Spinal cord (tissue), 10 donors: ENCODE results near the gene NEURL1B. TPM values are rescaled to one million over a fixed set of nuclear protein-coding genes. Genes with fewer than 3 reads are reported as not detected.
A peak's percentile ranks its signal among the peaks of the same experiment; 100 is the strongest.

Source experiments
- DNase-seq, 6 donors: peaks; one replicate each; pipeline versions ENCODE4 v3.0.0 to v3.0.0-alpha.2; 2013 to 2015; ENCODE audit warnings: low spot score in 6 of 6, low read depth in 4 of 6
- H3K27ac ChIP-seq: one replicate; pipeline ENCODE4 v1.5.1; 2013; ENCODE audit warnings: low read depth, low read length, control low read depth
- H3K27me3 ChIP-seq: one replicate; pipeline ENCODE4 v1.6.1; 2013; ENCODE audit warnings: low read length; ENCODE audit not compliant: control insufficient read depth, insufficient read depth
- H3K36me3 ChIP-seq: one replicate; pipeline ENCODE4 v1.6.1; 2013; ENCODE audit warnings: low read length; ENCODE audit not compliant: control insufficient read depth, insufficient read depth
- H3K4me1 ChIP-seq: one replicate; pipeline ENCODE4 v1.6.1; 2013; ENCODE audit warnings: low read length; ENCODE audit not compliant: control insufficient read depth, insufficient read depth
- H3K4me3 ChIP-seq: one replicate; pipeline ENCODE4 v1.5.1; 2013; ENCODE audit warnings: low read depth, low read length, control low read depth
- H3K9me3 ChIP-seq: one replicate; pipeline ENCODE4 v1.6.1; 2013; ENCODE audit warnings: low read length; ENCODE audit not compliant: control insufficient read depth, insufficient read depth
- WGBS: methylation state at CpG from one replicate; pipeline ENCODE4 v1.1.5; 2013; ENCODE audit warnings: missing lambda C conversion rate; ENCODE audit not compliant: insufficient coverage; 5-methylcytosine and 5-hydroxymethylcytosine counted together
- polyA plus RNA-seq, 2 donors: library from polyadenylated mRNA; unstranded; fragments of 120-200 nt; gene quantifications; one replicate each; pipeline ENCODE4 v1.2.1, GENCODE V29; 2013; ENCODE audit not compliant: insufficient read length in 2 of 2
- total RNA-seq, 2 donors: library from RNA; depleted of rRNA in 1 of 2; stranded (reverse); fragments of 120-200 nt in 1 of 2; fragments of >200 nt in 1 of 2; gene quantifications; one replicate each; pipeline versions ENCODE4 v1.2.3 to v1.2.4, GENCODE V29; 2013 to 2014
- donor health status: healthy.

NEURL1B gene
- total and polyA plus RNA-seq, 4 donors = 8.5 to 17.4 (median 16.5) TPM

- Histone ChIP-seq H3K4me3 (no peak overlapping the region), H3K27ac (no peak overlapping the region), H3K4me1 (peaks cover 8% of the 10 kb centered on the region), H3K27me3 (no peaks in the 10 kb centered on the region), H3K36me3 (no peaks in the 10 kb centered on the region), H3K9me3 (no peaks in the 10 kb centered on the region)
- WGBS = 79% methylated on average over 9 of the region's 9 CpGs
- DNase-seq = no peak
Observed at GRCh38 chr5:172731680-172732074, 90.6 kb downstream of the NEURL1B start.

- DNase-seq = no peak
- Histone ChIP-seq H3K4me1 (peaks cover 8% of the 10 kb centered on the region), H3K9me3 (no peaks in the 10 kb centered on the region), H3K4me3 (no peak overlapping the region), H3K36me3 (no peaks in the 10 kb centered on the region), H3K27me3 (no peaks in the 10 kb centered on the region), H3K27ac (peak overlapping the region; percentile 87)
- WGBS = 83% methylated on average over 11 of the region's 14 CpGs
Observed at GRCh38 chr5:172732201-172732865, 91.3 kb downstream of the NEURL1B start.

GRCh38 chr5:172733131-172733973 is 92.3 kb downstream of the NEURL1B start:
- WGBS = 71% methylated on average over 15 of the region's 17 CpGs
- Histone ChIP-seq H3K36me3 (no peaks in the 10 kb centered on the region), H3K27me3 (no peaks in the 10 kb centered on the region), H3K27ac (peak overlapping the region; percentile 87), H3K4me1 (peaks cover 8% of the 10 kb centered on the region), H3K4me3 (no peak overlapping the region), H3K9me3 (no peaks in the 10 kb centered on the region)
- peak in 1 of 6 donors; percentile 71 for DNase-seq

- Histone ChIP-seq H3K4me1 (peaks cover 8% of the 10 kb centered on the region), H3K36me3 (no peaks in the 10 kb centered on the region), H3K4me3 (no peak overlapping the region), H3K27ac (peak overlapping the region; percentile 87), H3K9me3 (no peaks in the 10 kb centered on the region), H3K27me3 (no peaks in the 10 kb centered on the region)
- 55% methylated on average over 3 of the region's 4 CpGs for WGBS
- no peak for DNase-seq
Observed at GRCh38 chr5:172733974-172734346, 92.9 kb downstream of the NEURL1B start.

- 88% methylated on average over 12 of the region's 12 CpGs for WGBS
- no peak for DNase-seq
- Histone ChIP-seq H3K4me1 (peaks cover 8% of the 10 kb centered on the region), H3K27me3 (no peaks in the 10 kb centered on the region), H3K27ac (no peak overlapping the region), H3K4me3 (no peak overlapping the region), H3K9me3 (no peaks in the 10 kb centered on the region), H3K36me3 (no peaks in the 10 kb centered on the region)
Observed at GRCh38 chr5:172735141-172735831, 94.2 kb downstream of the NEURL1B start.

- Histone ChIP-seq H3K36me3 (no peaks in the 10 kb centered on the region), H3K27me3 (no peaks in the 10 kb centered on the region), H3K4me1 (peaks cover 13% of the 10 kb centered on the region), H3K27ac (no peak overlapping the region), H3K9me3 (no peaks in the 10 kb centered on the region), H3K4me3 (no peak overlapping the region)
- no peak for DNase-seq
- 93% methylated on average over 4 of the region's 11 CpGs for WGBS
Observed at GRCh38 chr5:172736508-172737135, 95.6 kb downstream of the NEURL1B start.

GRCh38 chr5:172739375-172739774 is 98.3 kb downstream of the NEURL1B start:
- DNase-seq = no peak
- no peaks in the 10 kb centered on the region for H3K9me3 ChIP-seq
- peaks cover 5% of the 10 kb centered on the region for H3K4me1 ChIP-seq
- H3K27ac ChIP-seq = no peak overlapping the region
- H3K27me3 ChIP-seq = no peaks in the 10 kb centered on the region
- no CpG with 5 or more reads among the region's 6 CpGs for WGBS
- H3K4me3 ChIP-seq = no peak overlapping the region
- no peaks in the 10 kb centered on the region for H3K36me3 ChIP-seq

GRCh38 chr5:172740428-172741205 is 99.6 kb downstream of the NEURL1B start:
- no peak overlapping the region for H3K27ac ChIP-seq
- DNase-seq = peak in 1 of 6 donors; percentile 8
- no peaks in the 10 kb centered on the region for H3K9me3 ChIP-seq
- no peak overlapping the region for H3K4me3 ChIP-seq
- WGBS = 25% methylated on average over 3 of the region's 15 CpGs
- no peaks in the 10 kb centered on the region for H3K36me3 ChIP-seq
- H3K27me3 ChIP-seq = no peaks in the 10 kb centered on the region
- H3K4me1 ChIP-seq = peaks cover 5% of the 10 kb centered on the region
